ENCODE data around the gene ALKBH3. TPM values are rescaled to one million over a fixed set of nuclear protein-coding genes. Genes with fewer than 3 reads are reported as not detected.

The ALKBH3 gene
- total RNA-seq (2014; rRNA removed; shearing (Covaris generic); ENCODE audit: low replicate concordance) = not detected in 2 replicates

DNA sequence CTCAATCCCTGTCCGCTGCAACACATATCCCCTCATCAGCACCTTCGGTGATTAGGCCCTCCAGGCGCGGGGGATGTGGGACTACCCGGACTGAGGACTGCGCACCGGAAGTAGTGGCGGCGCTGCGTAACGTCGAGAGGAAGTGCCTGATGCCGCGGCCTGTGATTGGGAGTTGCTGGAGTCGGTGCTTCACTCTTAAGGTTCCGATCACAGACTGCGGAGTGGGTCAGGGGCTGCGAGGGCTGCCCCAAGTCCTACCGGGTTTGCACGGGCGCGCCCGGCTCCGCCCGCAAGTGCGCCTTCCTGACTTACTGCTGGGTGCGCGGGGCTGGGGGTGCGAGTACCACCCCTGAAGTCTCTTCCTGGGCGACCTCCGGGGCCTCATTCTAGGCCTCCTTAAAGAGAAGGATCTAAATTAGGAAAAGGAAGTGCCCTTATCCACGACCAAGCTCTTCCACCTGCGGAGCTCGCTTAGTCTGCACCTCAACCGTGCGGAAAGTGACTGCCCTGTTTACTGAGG, at the start of gene ALKBH3:
Gene ALKBH3 (plus strand): TSS at position 192 of the 520 bp plus-strand sequence. CDS start 1,822 bp downstream, outside the sequence.
- Histone ChIP-seq H3K27ac (ENCODE audit: low read length) (no peak within 1 kb of the TSS), H3K4me1 (ENCODE audit: low read length) (no peaks in the 10 kb centered on the region), H3K4me2 (ENCODE audit: low read depth, low read length, poor library complexity, severe bottlenecking) (no peak within 1 kb of the TSS), H4K20me1 (ENCODE audit: insufficient read depth, low read depth, low read length) (no peaks in the 10 kb centered on the region), H3K9me2 (replicated peaks; ENCODE audit: insufficient read depth, low read length) (no peaks in the 10 kb centered on the region), H3K79me2 (ENCODE audit: low read length) (no peaks in the 10 kb centered on the region), H3K4me3 (ENCODE audit: low read length) (no peak within 1 kb of the TSS), H3K9ac (ENCODE audit: low read length) (no peak within 1 kb of the TSS), H3K27me3 (ENCODE audit: low read length) (no peaks in the 10 kb centered on the region), H2AFZ (ENCODE audit: low read length) (no peak within 1 kb of the TSS), H3K9me3 (ENCODE audit: low read length) (no peaks in the 10 kb centered on the region), H3K36me3 (ENCODE audit: insufficient read depth, low read length) (no peaks in the 10 kb centered on the region)
- no peak for DNase-seq

DNA sequence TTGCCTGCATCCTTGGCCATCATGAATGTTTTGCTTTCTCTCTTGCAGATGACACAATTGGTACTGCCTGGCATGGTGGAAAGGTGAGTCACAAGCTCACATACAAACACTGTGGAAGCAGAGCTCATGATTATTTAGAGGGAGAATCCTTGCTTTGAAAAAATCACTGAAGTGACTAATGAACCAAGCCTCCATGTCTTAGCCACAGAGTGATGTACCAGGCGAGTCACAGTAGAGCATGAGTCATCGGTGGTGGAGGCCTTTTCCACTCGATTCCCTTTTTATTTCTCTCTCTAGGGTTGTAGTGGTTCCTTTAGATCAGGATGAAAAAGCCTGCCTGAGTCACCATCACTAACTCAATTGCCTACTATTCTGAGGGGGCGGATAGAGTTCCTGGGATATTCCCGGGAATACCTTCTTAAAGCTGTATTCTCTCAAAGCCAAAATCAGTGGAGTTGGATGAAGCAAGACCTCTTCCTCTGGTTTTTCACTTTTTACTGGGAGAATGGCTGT, 49.6 kb upstream of the ALKBH3 start:
- no peak overlapping the region for H3K27ac ChIP-seq (ENCODE audit: low read length)
- H3K27me3 ChIP-seq (ENCODE audit: low read length) = no peaks in the 10 kb centered on the region
- peaks cover 27% of the 10 kb centered on the region for H3K36me3 ChIP-seq (ENCODE audit: insufficient read depth, low read length)
- H3K9ac ChIP-seq (ENCODE audit: low read length) = no peak overlapping the region
- H3K79me2 ChIP-seq (ENCODE audit: low read length) = peaks cover 43% of the 10 kb centered on the region
- no peaks in the 10 kb centered on the region for H3K9me2 ChIP-seq (replicated peaks; ENCODE audit: insufficient read depth, low read length)
- H3K9me3 ChIP-seq (ENCODE audit: low read length) = no peaks in the 10 kb centered on the region
- H3K4me2 ChIP-seq (ENCODE audit: low read depth, low read length, poor library complexity, severe bottlenecking) = no peak overlapping the region
- no peak for DNase-seq
- H3K4me1 ChIP-seq (ENCODE audit: low read length) = peaks cover 19% of the 10 kb centered on the region
- no peak overlapping the region for H3K4me3 ChIP-seq (ENCODE audit: low read length)
- H4K20me1 ChIP-seq (ENCODE audit: insufficient read depth, low read depth, low read length) = no peaks in the 10 kb centered on the region
- H2AFZ ChIP-seq (ENCODE audit: low read length) = no peak overlapping the region

- no peak overlapping the region for H2AFZ ChIP-seq (ENCODE audit: low read length)
- H4K20me1 ChIP-seq (ENCODE audit: insufficient read depth, low read depth, low read length) = no peaks in the 10 kb centered on the region
- no peak for DNase-seq
- H3K27me3 ChIP-seq (ENCODE audit: low read length) = no peaks in the 10 kb centered on the region
- no peak overlapping the region for H3K4me2 ChIP-seq (ENCODE audit: low read depth, low read length, poor library complexity, severe bottlenecking)
- peaks cover 21% of the 10 kb centered on the region for H3K36me3 ChIP-seq (ENCODE audit: insufficient read depth, low read length)
- no peak overlapping the region for H3K27ac ChIP-seq (ENCODE audit: low read length)
- peaks cover 43% of the 10 kb centered on the region for H3K79me2 ChIP-seq (ENCODE audit: low read length)
- no peaks in the 10 kb centered on the region for H3K9me2 ChIP-seq (replicated peaks; ENCODE audit: insufficient read depth, low read length)
- no peak overlapping the region for H3K9ac ChIP-seq (ENCODE audit: low read length)
- H3K9me3 ChIP-seq (ENCODE audit: low read length) = no peaks in the 10 kb centered on the region
- peaks cover 14% of the 10 kb centered on the region for H3K4me1 ChIP-seq (ENCODE audit: low read length)
- H3K4me3 ChIP-seq (ENCODE audit: low read length) = no peak overlapping the region
Observed at GRCh38 chr11:43832536-43832935, 48.1 kb upstream of the ALKBH3 start.

DNA sequence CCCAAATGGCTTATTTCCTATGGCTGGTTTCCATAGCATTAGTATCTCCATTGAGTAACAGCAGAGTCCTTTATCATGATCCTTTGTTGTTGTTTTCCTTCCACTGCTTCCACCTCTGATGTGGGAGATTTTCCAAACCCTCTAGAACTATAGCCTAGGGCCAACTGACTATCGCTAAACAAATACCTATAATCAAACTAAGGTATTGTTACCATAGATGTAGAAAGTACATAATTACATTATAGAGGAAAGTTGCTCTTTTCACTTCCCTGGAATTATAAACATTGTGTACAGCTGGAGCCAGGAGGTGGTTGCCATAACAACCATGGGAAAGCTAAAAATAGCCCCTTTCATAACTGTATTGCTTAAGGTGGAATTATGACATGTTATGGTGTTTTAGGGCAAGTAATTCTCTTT, 47.0 kb upstream of the ALKBH3 start:
- no peaks in the 10 kb centered on the region for H3K27me3 ChIP-seq (ENCODE audit: low read length)
- no peak overlapping the region for H2AFZ ChIP-seq (ENCODE audit: low read length)
- peaks cover 11% of the 10 kb centered on the region for H3K4me1 ChIP-seq (ENCODE audit: low read length)
- no peak for DNase-seq
- H3K36me3 ChIP-seq (ENCODE audit: insufficient read depth, low read length) = peaks cover 29% of the 10 kb centered on the region
- peaks cover 52% of the 10 kb centered on the region for H3K79me2 ChIP-seq (ENCODE audit: low read length)
- no peaks in the 10 kb centered on the region for H4K20me1 ChIP-seq (ENCODE audit: insufficient read depth, low read depth, low read length)
- H3K9ac ChIP-seq (ENCODE audit: low read length) = no peak overlapping the region
- H3K4me2 ChIP-seq (ENCODE audit: low read depth, low read length, poor library complexity, severe bottlenecking) = no peak overlapping the region
- no peak overlapping the region for H3K4me3 ChIP-seq (ENCODE audit: low read length)
- no peak overlapping the region for H3K27ac ChIP-seq (ENCODE audit: low read length)
- no peaks in the 10 kb centered on the region for H3K9me2 ChIP-seq (replicated peaks; ENCODE audit: insufficient read depth, low read length)
- H3K9me3 ChIP-seq (ENCODE audit: low read length) = no peaks in the 10 kb centered on the region

GRCh38 chr11:43834286-43834685, 46.3 kb upstream of the ALKBH3 start:
- no peak for DNase-seq
- Histone ChIP-seq H3K79me2 (ENCODE audit: low read length) (peaks cover 54% of the 10 kb centered on the region), H3K9me3 (ENCODE audit: low read length) (no peaks in the 10 kb centered on the region), H3K27ac (ENCODE audit: low read length) (no peak overlapping the region), H2AFZ (ENCODE audit: low read length) (no peak overlapping the region), H3K36me3 (ENCODE audit: insufficient read depth, low read length) (peaks cover 34% of the 10 kb centered on the region), H3K27me3 (ENCODE audit: low read length) (no peaks in the 10 kb centered on the region), H3K4me1 (ENCODE audit: low read length) (peaks cover 11% of the 10 kb centered on the region), H3K9me2 (replicated peaks; ENCODE audit: insufficient read depth, low read length) (no peaks in the 10 kb centered on the region), H3K4me3 (ENCODE audit: low read length) (no peak overlapping the region), H3K4me2 (ENCODE audit: low read depth, low read length, poor library complexity, severe bottlenecking) (no peak overlapping the region), H4K20me1 (ENCODE audit: insufficient read depth, low read depth, low read length) (no peaks in the 10 kb centered on the region), H3K9ac (ENCODE audit: low read length) (no peak overlapping the region)

GRCh38 chr11:43835104-43835503, 45.5 kb upstream of the ALKBH3 start:
- Histone ChIP-seq H3K27ac (ENCODE audit: low read length) (no peak overlapping the region), H2AFZ (ENCODE audit: low read length) (no peak overlapping the region), H3K9ac (ENCODE audit: low read length) (no peak overlapping the region), H3K4me3 (ENCODE audit: low read length) (no peak overlapping the region), H3K27me3 (ENCODE audit: low read length) (no peaks in the 10 kb centered on the region), H4K20me1 (ENCODE audit: insufficient read depth, low read depth, low read length) (no peaks in the 10 kb centered on the region), H3K4me2 (ENCODE audit: low read depth, low read length, poor library complexity, severe bottlenecking) (no peak overlapping the region), H3K9me3 (ENCODE audit: low read length) (no peaks in the 10 kb centered on the region), H3K79me2 (ENCODE audit: low read length) (peaks cover 54% of the 10 kb centered on the region), H3K36me3 (ENCODE audit: insufficient read depth, low read length) (peaks cover 37% of the 10 kb centered on the region), H3K9me2 (replicated peaks; ENCODE audit: insufficient read depth, low read length) (no peaks in the 10 kb centered on the region), H3K4me1 (ENCODE audit: low read length) (peaks cover 11% of the 10 kb centered on the region)
- DNase-seq = no peak

- Histone ChIP-seq H3K27ac (ENCODE audit: low read length) (no peak overlapping the region), H3K27me3 (ENCODE audit: low read length) (no peaks in the 10 kb centered on the region), H3K79me2 (ENCODE audit: low read length) (peaks cover 58% of the 10 kb centered on the region), H3K9me3 (ENCODE audit: low read length) (no peaks in the 10 kb centered on the region), H4K20me1 (ENCODE audit: insufficient read depth, low read depth, low read length) (no peaks in the 10 kb centered on the region), H3K9ac (ENCODE audit: low read length) (no peak overlapping the region), H2AFZ (ENCODE audit: low read length) (no peak overlapping the region), H3K36me3 (ENCODE audit: insufficient read depth, low read length) (peaks cover 31% of the 10 kb centered on the region; the same call in 1 of the 2 replicates), H3K9me2 (replicated peaks; ENCODE audit: insufficient read depth, low read length) (no peaks in the 10 kb centered on the region), H3K4me3 (ENCODE audit: low read length) (no peak overlapping the region), H3K4me1 (ENCODE audit: low read length) (peaks cover 11% of the 10 kb centered on the region), H3K4me2 (ENCODE audit: low read depth, low read length, poor library complexity, severe bottlenecking) (no peak overlapping the region)
- DNase-seq = no peak
Observed at GRCh38 chr11:43837879-43838278, 42.8 kb upstream of the ALKBH3 start.

DNA sequence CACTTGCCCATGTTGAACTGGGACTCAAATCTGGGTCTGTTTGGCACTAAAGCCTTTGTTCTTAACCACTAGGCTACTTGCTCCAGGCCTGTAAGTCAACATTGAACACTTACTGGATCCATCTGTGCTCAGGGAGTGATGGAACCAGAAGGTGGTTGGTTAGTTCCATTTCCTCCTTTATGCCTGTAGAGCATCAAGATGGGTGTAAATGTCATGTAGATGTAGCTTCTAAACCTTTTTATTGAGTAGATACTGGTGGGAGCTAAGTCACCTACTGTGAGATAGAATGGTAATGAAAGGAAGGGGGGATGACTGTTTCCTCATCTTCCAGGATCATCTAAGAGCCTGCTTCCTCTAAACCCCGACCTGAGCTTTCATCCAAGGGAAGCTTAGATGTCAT, 38.6 kb upstream of the ALKBH3 start:
- H3K4me3 ChIP-seq (ENCODE audit: low read length) = no peak overlapping the region
- H3K79me2 ChIP-seq (ENCODE audit: low read length) = peaks cover 56% of the 10 kb centered on the region

More for the DNA sequence above, 38.6 kb upstream of the ALKBH3 start:
- Histone ChIP-seq H3K4me1 (ENCODE audit: low read length) (no peaks in the 10 kb centered on the region), H4K20me1 (ENCODE audit: insufficient read depth, low read depth, low read length) (no peaks in the 10 kb centered on the region), H3K9me3 (ENCODE audit: low read length) (no peaks in the 10 kb centered on the region), H3K36me3 (ENCODE audit: insufficient read depth, low read length) (peaks cover 33% of the 10 kb centered on the region; the same call in 1 of the 2 replicates), H3K27me3 (ENCODE audit: low read length) (no peaks in the 10 kb centered on the region), H3K9ac (ENCODE audit: low read length) (no peak overlapping the region), H2AFZ (ENCODE audit: low read length) (no peak overlapping the region), H3K4me2 (ENCODE audit: low read depth, low read length, poor library complexity, severe bottlenecking) (no peak overlapping the region), H3K9me2 (replicated peaks; ENCODE audit: insufficient read depth, low read length) (no peaks in the 10 kb centered on the region), H3K27ac (ENCODE audit: low read length) (no peak overlapping the region)
- DNase-seq = no peak
